Vagina (tissue), 2 donors: ENCODE data around the gene NHSL2.

ENCODE experiments used
- CTCF ChIP-seq, 3 experiments: fragments of 450-650 bp in 2 of 3; fragments of 200-600 bp in 1 of 3; sonication (generic) in 1 of 3; IDR thresholded peaks; one replicate each; pipeline ENCODE4 v1.5.1; 2017 to 2019; ENCODE audit warnings: antibody characterized with exemption in 3 of 3, mild to moderate bottlenecking in 2 of 3, moderate library complexity in 2 of 3
- POLR2A ChIP-seq, 2 donors: fragments of 450-650 bp; IDR thresholded peaks; one replicate each; pipeline ENCODE4 v1.6.1; 2017; ENCODE audit warnings: antibody characterized with exemption in 2 of 2, mild to moderate bottlenecking in 2 of 2, moderate library complexity in 2 of 2

GRCh38 chrX:72128183-72128834 lies 217.7 kb downstream of the NHSL2 start:
- no peak for TF ChIP-seq POLR2A (IDR thresholded peaks at IDR 0.05)
- no peak for TF ChIP-seq CTCF (IDR thresholded peaks at IDR 0.05)
